Measurements from ENCODE around the gene MYO1B. TPM values are rescaled to one million over a fixed set of nuclear protein-coding genes. Genes with fewer than 3 reads are reported as not detected.

The MYO1B gene
- total and polyA plus RNA-seq, 2 of the 4 experiments (the other 2 are of a cell fraction): 57.2 to 116 TPM

- H3K4me3 ChIP-seq (ENCODE audit: insufficient read depth, low read depth, low read length): no peak overlapping the region
- H3K27ac ChIP-seq (ENCODE audit: insufficient read depth, low read length): peak overlapping the region; percentile 76; the same call in 1 of the 2 replicates
- peak overlapping the region; percentile 2 for H2AFZ ChIP-seq (replicated peaks; ENCODE audit: low read length, poor library complexity)
- H2AK9ac ChIP-seq (replicated peaks; ENCODE audit: low read depth, low read length, poor library complexity): peak overlapping the region; percentile 21
- H3K27me3 ChIP-seq (ENCODE audit: control insufficient read depth, insufficient read depth, low read length): no peaks in the 10 kb centered on the region
- no peaks in the 10 kb centered on the region for H3K9me3 ChIP-seq (ENCODE audit: control insufficient read depth, insufficient read depth, low read length)
- TF ChIP-seq USF2 (IDR thresholded peaks at IDR 0.05; ENCODE audit: low read depth, low read length): no peak
- TF ChIP-seq NFE2L2 (IDR thresholded peaks at IDR 0.05; ENCODE audit: low read depth, low read length): no peak
- TF ChIP-seq POLR2A (IDR thresholded peaks at IDR 0.05; ENCODE audit: low read depth, low read length): no peak
- no peak for TF ChIP-seq RCOR1 (IDR thresholded peaks at IDR 0.05; ENCODE audit: insufficient replicate concordance, low read length)
- no peak for TF ChIP-seq SMC3 (IDR thresholded peaks at IDR 0.05; ENCODE audit: low read depth, low read length)
- TF ChIP-seq CTCF (conservative IDR thresholded peaks at IDR 0.05; ENCODE audit: low read depth, low read length): no peak
- no peak for TF ChIP-seq ELK1 (IDR thresholded peaks at IDR 0.05; ENCODE audit: borderline replicate concordance, low read depth, low read length)
- TF ChIP-seq CHD1 (IDR thresholded peaks at IDR 0.05; ENCODE audit: low read depth, low read length): no peak
- no peak for TF ChIP-seq RAD21 (IDR thresholded peaks at IDR 0.05; ENCODE audit: low read length)
- no peak for TF ChIP-seq CEBPB (IDR thresholded peaks at IDR 0.05; ENCODE audit: low read depth, low read length)
- in situ Hi-C loops (cut with MboI; ENCODE audit: low sequenced_read_pairs): no loop called here
- peaks cover 34% of the 10 kb centered on the region for H3K9me1 ChIP-seq (ENCODE audit: insufficient read depth, low read length)
- H4K91ac ChIP-seq (ENCODE audit: insufficient read depth, low read depth, low read length): peak overlapping the region; percentile 75
- peak overlapping the region; percentile 45 for H2BK20ac ChIP-seq (ENCODE audit: low read depth, low read length)
- H3K23ac ChIP-seq (ENCODE audit: low read depth, low read length): peak overlapping the region; percentile 84
- dilution Hi-C loops (cut with HindIII; ENCODE audit: low sequenced_read_pairs, unreplicated experiment): no loop called here
- H3K9ac ChIP-seq (ENCODE audit: low read depth, low read length): no peak overlapping the region
- peak overlapping the region; percentile 46; the same call in 1 of the 2 replicates for H3K56ac ChIP-seq (ENCODE audit: extremely low read depth, insufficient read depth, low read length)
- peak overlapping the region; percentile 87; the same call in 2 of the 3 replicates for H2BK15ac ChIP-seq (ENCODE audit: low read depth, low read length)
- DNase-seq (peak; percentile 84), ATAC-seq (ENCODE audit: low read depth) (0 out of 2 replicates have a peak, but pooled peaks have one; percentile 7)
- peak overlapping the region; percentile 77 for H3K4ac ChIP-seq (ENCODE audit: low read depth, low read length)
- intact Hi-C loops (cut with micrococcal nuclease): no loop called here
- CTCF ChIA-PET: interaction anchor here (0.7 to 1.3 kb wide), 2 partner anchors 13 to 66 kb away, joined by 3 read pairs; no protein-coding TSS in a partner anchor
- H3K36me3 ChIP-seq (ENCODE audit: control insufficient read depth, insufficient read depth, low read length): peaks cover 34% of the 10 kb centered on the region
- H3K14ac ChIP-seq (replicated peaks; ENCODE audit: low read depth, low read length): peak overlapping the region; percentile 49
- no TSS peak for BruUV-seq (replicated peaks)
- peaks cover 4% of the 10 kb centered on the region; the same call in 1 of the 2 replicates for H4K20me1 ChIP-seq (ENCODE audit: insufficient read depth, low read length)
- H2BK120ac ChIP-seq (ENCODE audit: low read depth, low read length): peak overlapping the region; percentile 59
- peak overlapping the region; percentile 69 for H4K5ac ChIP-seq (ENCODE audit: low read depth, low read length)
- H3K4me1 ChIP-seq (ENCODE audit: control insufficient read depth, insufficient read depth, low read length): peaks cover 46% of the 10 kb centered on the region
- POLR2A ChIA-PET (ENCODE audit: unreplicated experiment): no interaction called here
- peak overlapping the region; percentile 97 for H3K18ac ChIP-seq (ENCODE audit: low read depth, low read length)
- WGBS, 2 experiments (ENCODE audit: extremely low coverage in 2 of 2, insufficient read length in 1 of 2): no CpG with 5 or more reads among the region's 4 CpGs
- peak overlapping the region; percentile 81 for H2BK5ac ChIP-seq (ENCODE audit: low read depth, low read length, poor library complexity, severe bottlenecking)
- H3K4me2 ChIP-seq (ENCODE audit: low read depth, low read length): peak overlapping the region; percentile 41; the same call in 1 of the 2 replicates
- H4K8ac ChIP-seq (ENCODE audit: low read depth in 2 of 2, low read length in 2 of 2): peak overlapping the region; percentile 6 to 81; a peak in 3 of 4 replicates
- H3K79me1 ChIP-seq (ENCODE audit: low read depth in 1 of 2, low read length in 2 of 2): peaks cover 29 to 62% of the 10 kb centered on the region in 2 experiments
- peak overlapping the region; percentile 62 for H2AK5ac ChIP-seq (ENCODE audit: low read depth, low read length)
Observed at GRCh38 chr2:191347881-191348280, 102.7 kb downstream of the MYO1B start.

Data from IMR-90 (cell line).